ENCODE measurements around the gene VAPA. TPM values are rescaled to one million over a fixed set of nuclear protein-coding genes. Genes with fewer than 3 reads are reported as not detected.

The VAPA gene
- total RNA-seq, 1 experiment from 2014 or later, result 196 TPM

- peak overlapping the region; percentile 11 for H3K4me3 Mint-ChIP-seq (ENCODE audit: low read depth, unreplicated experiment)
- peaks cover 39% of the 10 kb centered on the region for H3K4me1 Mint-ChIP-seq (ENCODE audit: low read depth, unreplicated experiment)
- no peak for TF ChIP-seq CTCF (IDR thresholded peaks at IDR 0.05; ENCODE audit: unreplicated experiment)
- intact Hi-C loops (cut with micrococcal nuclease; ENCODE audit: unreplicated experiment), result no loop called here
- no peak for DNase-seq
- H3K9me3 Mint-ChIP-seq (ENCODE audit: low read depth, unreplicated experiment), result peaks cover 12% of the 10 kb centered on the region
- CTCF ChIA-PET, result interaction anchor here (1.5 kb wide), 1 partner anchor 30 kb away, joined by 3 read pairs; no protein-coding TSS in a partner anchor
- no peaks in the 10 kb centered on the region for H3K27me3 Mint-ChIP-seq (ENCODE audit: unreplicated experiment)
- no TSS peak for BruUV-seq (replicated peaks)
- peaks cover 15% of the 10 kb centered on the region for H3K36me3 Mint-ChIP-seq (ENCODE audit: insufficient read depth, unreplicated experiment)
- H3K27ac Mint-ChIP-seq (ENCODE audit: unreplicated experiment), result peak overlapping the region; percentile 19
Measured at GRCh38 chr18:9868857-9869714, 44.7 kb upstream of the VAPA start.

GRCh38 chr18:9869715-9870430 lies 43.9 kb upstream of the VAPA start:
- intact Hi-C loops (cut with micrococcal nuclease; ENCODE audit: unreplicated experiment), result no loop called here
- TF ChIP-seq CTCF (IDR thresholded peaks at IDR 0.05; ENCODE audit: unreplicated experiment), result no peak
- no TSS peak for BruUV-seq (replicated peaks)
- H3K4me1 Mint-ChIP-seq (ENCODE audit: low read depth, unreplicated experiment), result peaks cover 41% of the 10 kb centered on the region
- no peaks in the 10 kb centered on the region for H3K27me3 Mint-ChIP-seq (ENCODE audit: unreplicated experiment)
- H3K27ac Mint-ChIP-seq (ENCODE audit: unreplicated experiment), result peak overlapping the region; percentile 31
- peaks cover 12% of the 10 kb centered on the region for H3K9me3 Mint-ChIP-seq (ENCODE audit: low read depth, unreplicated experiment)
- CTCF ChIA-PET, result interaction anchor here (0.5 to 1.5 kb wide), 2 partner anchors 17 to 29 kb away, joined by 3 to 6 read pairs; no protein-coding TSS in a partner anchor
- H3K4me3 Mint-ChIP-seq (ENCODE audit: low read depth, unreplicated experiment), result no peak overlapping the region
- H3K36me3 Mint-ChIP-seq (ENCODE audit: insufficient read depth, unreplicated experiment), result peaks cover 15% of the 10 kb centered on the region
- no peak for DNase-seq

GRCh38 chr18:9870431-9871008 lies 43.3 kb upstream of the VAPA start:
- DNase-seq, result no peak
- Mint-ChIP-seq H3K27me3 (ENCODE audit: unreplicated experiment) (no peaks in the 10 kb centered on the region), H3K4me3 (ENCODE audit: low read depth, unreplicated experiment) (no peak overlapping the region), H3K27ac (ENCODE audit: unreplicated experiment) (peak overlapping the region; percentile 31), H3K9me3 (ENCODE audit: low read depth, unreplicated experiment) (peaks cover 9% of the 10 kb centered on the region), H3K36me3 (ENCODE audit: insufficient read depth, unreplicated experiment) (peaks cover 13% of the 10 kb centered on the region), H3K4me1 (ENCODE audit: low read depth, unreplicated experiment) (peaks cover 47% of the 10 kb centered on the region)
- no TSS peak for BruUV-seq (replicated peaks)
- CTCF ChIA-PET, result interaction anchor here (0.5 kb wide), 1 partner anchor 17 kb away, joined by 6 read pairs; no protein-coding TSS in a partner anchor
- intact Hi-C loops (cut with micrococcal nuclease; ENCODE audit: unreplicated experiment), result no loop called here
- no peak for TF ChIP-seq CTCF (IDR thresholded peaks at IDR 0.05; ENCODE audit: unreplicated experiment)

- no peaks in the 10 kb centered on the region for H3K27me3 Mint-ChIP-seq (ENCODE audit: unreplicated experiment)
- H3K36me3 Mint-ChIP-seq (ENCODE audit: insufficient read depth, unreplicated experiment), result peaks cover 11% of the 10 kb centered on the region
- intact Hi-C loops (cut with micrococcal nuclease; ENCODE audit: unreplicated experiment), result no loop called here
- no peak overlapping the region for H3K4me3 Mint-ChIP-seq (ENCODE audit: low read depth, unreplicated experiment)
- CTCF ChIA-PET, result no interaction called here
- no peak for DNase-seq
- peaks cover 50% of the 10 kb centered on the region for H3K4me1 Mint-ChIP-seq (ENCODE audit: low read depth, unreplicated experiment)
- no peak for TF ChIP-seq CTCF (IDR thresholded peaks at IDR 0.05; ENCODE audit: unreplicated experiment)
- no peak overlapping the region for H3K27ac Mint-ChIP-seq (ENCODE audit: unreplicated experiment)
- no TSS peak for BruUV-seq (replicated peaks)
- peaks cover 2% of the 10 kb centered on the region for H3K9me3 Mint-ChIP-seq (ENCODE audit: low read depth, unreplicated experiment)
Measured at GRCh38 chr18:9871244-9871746, 42.5 kb upstream of the VAPA start.

Measured in Calu3 (cell line).